GM13977 (cell line): ENCODE data around the gene ARHGAP10.

ENCODE experiments used
- DNase-seq: peaks from one replicate; pipeline ENCODE4 v3.0.0; 2012; ENCODE audit warnings: low spot score
- CTCF ChIP-seq: IDR thresholded peaks from 2 replicates; pipeline ENCODE4 v1.5.1; 2012; ENCODE audit warnings: mild to moderate bottlenecking, control low read depth; ENCODE audit not compliant: insufficient read depth; ENCODE audit errors: extremely low read depth, missing control alignments
- in situ Hi-C: fragments of 300-500 bp; cut with MboI; formaldehyde crosslinking; loops from one replicate; pipeline ENCODE4 v1.12.0; 2022; ENCODE audit warnings: low sequenced_read_pairs, low pct_unique_long_range_greater_than_20kb, mixed read lengths, inconsistent platforms; ENCODE audit not compliant: unreplicated experiment

ARHGAP10 gene

GRCh38 chr4:147816382-147817254 lies 84.7 kb downstream of the ARHGAP10 start:
- no peak for TF ChIP-seq CTCF
- in situ Hi-C loops = no loop called here
- DNase-seq = no peak

- no peak for DNase-seq
- in situ Hi-C loops = no loop called here
- no peak for TF ChIP-seq CTCF
Measured at GRCh38 chr4:147820975-147821374, 89.1 kb downstream of the ARHGAP10 start.

- DNase-seq = peak; percentile 19
- in situ Hi-C loops = no loop called here
- no peak for TF ChIP-seq CTCF
Measured at GRCh38 chr4:147821555-147821954, 89.7 kb downstream of the ARHGAP10 start.

- no peak for DNase-seq
- in situ Hi-C loops = no loop called here
- no peak for TF ChIP-seq CTCF
Measured at GRCh38 chr4:147822128-147822527, 90.2 kb downstream of the ARHGAP10 start.

- DNase-seq = no peak
- no peak for TF ChIP-seq CTCF
- in situ Hi-C loops = no loop called here
Measured at GRCh38 chr4:147823130-147823529, 91.2 kb downstream of the ARHGAP10 start.

GRCh38 chr4:147824316-147824715 lies 92.4 kb downstream of the ARHGAP10 start:
- DNase-seq = no peak
- in situ Hi-C loops = no loop called here
- no peak for TF ChIP-seq CTCF
